ENCODE measurements around the gene LMX1A.

The LMX1A gene

GRCh38 chr1:165355977-165356811, at the start of gene LMX1A:
TSS of gene LMX1A (minus strand) at chr1:165356715. CDS start at chr1:165355559, 1,156 bp downstream.
- no peak for DNase-seq

- peak; percentile 7 to 13 for DNase-seq
These were observed 47.4 kb upstream of the LMX1A start for GRCh38 chr1:165403835-165404482.

- DNase-seq, result no peak
These were observed 46.1 kb upstream of the LMX1A start for GRCh38 chr1:165402517-165403111.

- DNase-seq, result no peak
These were observed 41.4 kb upstream of the LMX1A start for GRCh38 chr1:165397944-165398343.

GRCh38 chr1:165395901-165396300, 39.4 kb upstream of the LMX1A start:
- DNase-seq, result no peak

GRCh38 chr1:165395478-165395877, 39.0 kb upstream of the LMX1A start:
- DNase-seq, result no peak

- DNase-seq, result peak; percentile 83 to 86
These were observed 36.4 kb upstream of the LMX1A start for GRCh38 chr1:165392634-165393571.

GRCh38 chr1:165389609-165390008, 33.1 kb upstream of the LMX1A start:
- DNase-seq, result no peak

- no peak for DNase-seq
These were observed 31.4 kb upstream of the LMX1A start for GRCh38 chr1:165387961-165388360.

GRCh38 chr1:165387505-165387904, 31.0 kb upstream of the LMX1A start:
- no peak for DNase-seq

GRCh38 chr1:165383599-165384405, 27.3 kb upstream of the LMX1A start:
- no peak for DNase-seq

- DNase-seq, result no peak
These were observed 26.6 kb upstream of the LMX1A start for GRCh38 chr1:165383067-165383466.

GRCh38 chr1:165381745-165382505, 25.4 kb upstream of the LMX1A start:
- no peak for DNase-seq

- DNase-seq, result no peak
These were observed 20.3 kb upstream of the LMX1A start for GRCh38 chr1:165376811-165377311.

- DNase-seq, result no peak
These were observed 19.7 kb upstream of the LMX1A start for GRCh38 chr1:165376041-165376810.

- DNase-seq, result no peak
These were observed 19.1 kb upstream of the LMX1A start for GRCh38 chr1:165375623-165376022.

GRCh38 chr1:165371588-165372225, 15.2 kb upstream of the LMX1A start:
- no peak for DNase-seq

GRCh38 chr1:165369255-165369848, 12.8 kb upstream of the LMX1A start:
- DNase-seq, result no peak

GRCh38 chr1:165367375-165367993, 11.0 kb upstream of the LMX1A start:
- DNase-seq, result peak; percentile 8 to 17

Data from AML-193 (cell line).